ENCODE results near the gene TMEM258. TPM values are rescaled to one million over a fixed set of nuclear protein-coding genes. Genes with fewer than 3 reads are reported as not detected.

TMEM258 gene
- total RNA-seq, 5 donors from 2014 or later (not counting 1 experiment from before 2014, with no cell fraction given) = 68.1 to 96.0 (median 87.8) TPM

GRCh38 chr11:61771195-61771894 lies 21.1 kb downstream of the TMEM258 start:
- WGBS (ENCODE audit: insufficient coverage) = 91% methylated on average over 11 of the region's 15 CpGs
- Histone ChIP-seq H3K27me3 (replicated peaks in 1 of 2; ENCODE audit: control insufficient read depth in 2 of 2, extremely low read depth in 1 of 2, insufficient read depth in 2 of 2, low read length in 1 of 2) (peaks cover 0 to 10% of the 10 kb centered on the region in 2 experiments), H3K27ac (ENCODE audit: low read length) (no peak overlapping the region), H3K4me1 (ENCODE audit: control insufficient read depth in 1 of 2, extremely low read depth in 1 of 2, insufficient read depth in 2 of 2, low read length in 2 of 2) (peaks cover 0 to 36% of the 10 kb centered on the region in 2 experiments), H3K36me3 (ENCODE audit: control insufficient read depth in 2 of 2, extremely low read depth in 1 of 2, insufficient read depth in 1 of 2, low read length in 1 of 2) (no peaks in the 10 kb centered on the region), H3K9me3 (no peaks in the 10 kb centered on the region), H3K4me3 (ENCODE audit: control insufficient read depth in 1 of 2, extremely low read depth in 1 of 2, low read length in 1 of 2) (no peak overlapping the region)
- ChIA-PET POLR2A (no interaction called here), CTCF (no interaction called here)
- Mint-ChIP-seq H3K9me3 (no peaks in the 10 kb centered on the region), H3K27me3 (no peaks in the 10 kb centered on the region), H3K36me3 (no peaks in the 10 kb centered on the region), H3K4me3 (no peak overlapping the region), H3K27ac (no peak overlapping the region), H3K4me1 (peaks cover 0 to 17% (median 5%) of the 10 kb centered on the region in 3 donors)
- no peak for ATAC-seq (replicated peaks in 1 of 4)
- DNase-seq = no peak

GRCh38 chr11:61769946-61770683 lies 22.3 kb downstream of the TMEM258 start:
- no peaks in the 10 kb centered on the region for H3K9me3 Mint-ChIP-seq
- no peak overlapping the region for H3K27ac Mint-ChIP-seq
- H3K27me3 Mint-ChIP-seq = no peaks in the 10 kb centered on the region
- DNase-seq = no peak
- ATAC-seq (replicated peaks in 1 of 4) = no peak
- peaks cover 0 to 13% (median 5%) of the 10 kb centered on the region in 3 donors for H3K4me1 Mint-ChIP-seq
- CTCF ChIA-PET = no interaction called here
- Histone ChIP-seq H3K36me3 (ENCODE audit: control insufficient read depth in 2 of 2, extremely low read depth in 1 of 2, insufficient read depth in 1 of 2, low read length in 1 of 2) (no peaks in the 10 kb centered on the region), H3K4me3 (ENCODE audit: control insufficient read depth in 1 of 2, extremely low read depth in 1 of 2, low read length in 1 of 2) (no peak overlapping the region), H3K27ac (ENCODE audit: low read length) (no peak overlapping the region), H3K4me1 (ENCODE audit: control insufficient read depth in 1 of 2, extremely low read depth in 1 of 2, insufficient read depth in 2 of 2, low read length in 2 of 2) (peaks cover 0 to 24% of the 10 kb centered on the region in 2 experiments), H3K9me3 (no peaks in the 10 kb centered on the region), H3K27me3 (replicated peaks in 1 of 2; ENCODE audit: control insufficient read depth in 2 of 2, extremely low read depth in 1 of 2, insufficient read depth in 2 of 2, low read length in 1 of 2) (peaks cover 0 to 3% of the 10 kb centered on the region in 2 experiments)
- no peak overlapping the region for H3K4me3 Mint-ChIP-seq
- 100% methylated on average over 1 of the region's 20 CpGs for WGBS (ENCODE audit: insufficient coverage)
- no peaks in the 10 kb centered on the region for H3K36me3 Mint-ChIP-seq
- POLR2A ChIA-PET = no interaction called here

GRCh38 chr11:61769169-61769920 lies 23.1 kb downstream of the TMEM258 start:
- no peaks in the 10 kb centered on the region for H3K27me3 ChIP-seq (replicated peaks in 1 of 2; ENCODE audit: control insufficient read depth in 2 of 2, extremely low read depth in 1 of 2, insufficient read depth in 2 of 2, low read length in 1 of 2)
- no peaks in the 10 kb centered on the region for H3K9me3 ChIP-seq
- Mint-ChIP-seq H3K9me3 (no peaks in the 10 kb centered on the region), H3K27ac (no peak overlapping the region), H3K4me1 (peaks cover 0 to 11% (median 5%) of the 10 kb centered on the region in 3 donors), H3K27me3 (no peaks in the 10 kb centered on the region), H3K4me3 (no peak overlapping the region), H3K36me3 (no peaks in the 10 kb centered on the region)
- no peak overlapping the region for H3K27ac ChIP-seq (ENCODE audit: low read length)
- H3K4me3 ChIP-seq (ENCODE audit: control insufficient read depth in 1 of 2, extremely low read depth in 1 of 2, low read length in 1 of 2) = no peak overlapping the region
- peaks cover 0 to 19% of the 10 kb centered on the region in 2 experiments for H3K4me1 ChIP-seq (ENCODE audit: control insufficient read depth in 1 of 2, extremely low read depth in 1 of 2, insufficient read depth in 2 of 2, low read length in 2 of 2)
- CTCF ChIA-PET = no interaction called here
- no peaks in the 10 kb centered on the region for H3K36me3 ChIP-seq (ENCODE audit: control insufficient read depth in 2 of 2, extremely low read depth in 1 of 2, insufficient read depth in 1 of 2, low read length in 1 of 2)
- no peak for ATAC-seq (replicated peaks in 1 of 4)
- no peak for DNase-seq
- WGBS (ENCODE audit: insufficient coverage) = 89% methylated on average over 20 of the region's 33 CpGs
- POLR2A ChIA-PET = no interaction called here

- H3K4me3 Mint-ChIP-seq = no peak overlapping the region
- DNase-seq (no peak), ATAC-seq (replicated peaks in 1 of 4) (no peak)
- no peak overlapping the region for H3K27ac ChIP-seq (ENCODE audit: low read length)
- peaks cover 0 to 11% (median 5%) of the 10 kb centered on the region in 3 donors for H3K4me1 Mint-ChIP-seq
- WGBS (ENCODE audit: insufficient coverage) = 59% methylated on average over 5 of the region's 11 CpGs
- no peaks in the 10 kb centered on the region for H3K27me3 Mint-ChIP-seq
- ChIA-PET CTCF (no interaction called here), POLR2A (no interaction called here)
- H3K36me3 Mint-ChIP-seq = no peaks in the 10 kb centered on the region
- no peaks in the 10 kb centered on the region for H3K27me3 ChIP-seq (replicated peaks in 1 of 2; ENCODE audit: control insufficient read depth in 2 of 2, extremely low read depth in 1 of 2, insufficient read depth in 2 of 2, low read length in 1 of 2)
- no peaks in the 10 kb centered on the region for H3K9me3 ChIP-seq
- H3K4me3 ChIP-seq (ENCODE audit: control insufficient read depth in 1 of 2, extremely low read depth in 1 of 2, low read length in 1 of 2) = no peak overlapping the region
- H3K4me1 ChIP-seq (ENCODE audit: control insufficient read depth in 1 of 2, extremely low read depth in 1 of 2, insufficient read depth in 2 of 2, low read length in 2 of 2) = peaks cover 0 to 19% of the 10 kb centered on the region in 2 experiments
- no peak overlapping the region for H3K27ac Mint-ChIP-seq
- no peaks in the 10 kb centered on the region for H3K9me3 Mint-ChIP-seq
- H3K36me3 ChIP-seq (ENCODE audit: control insufficient read depth in 2 of 2, extremely low read depth in 1 of 2, insufficient read depth in 1 of 2, low read length in 1 of 2) = no peaks in the 10 kb centered on the region
Observed at GRCh38 chr11:61768376-61769076, 23.9 kb downstream of the TMEM258 start.

- Mint-ChIP-seq H3K4me1 (peaks cover 0 to 3% (median 0%) of the 10 kb centered on the region in 3 donors), H3K36me3 (no peaks in the 10 kb centered on the region), H3K27me3 (peaks cover 5 to 6% of the 10 kb centered on the region in 2 donors), H3K27ac (no peak overlapping the region), H3K9me3 (no peaks in the 10 kb centered on the region), H3K4me3 (no peak overlapping the region)
- Histone ChIP-seq H3K4me3 (ENCODE audit: control insufficient read depth in 1 of 2, extremely low read depth in 1 of 2, low read length in 1 of 2) (no peak overlapping the region), H3K27me3 (replicated peaks in 1 of 2; ENCODE audit: control insufficient read depth in 2 of 2, extremely low read depth in 1 of 2, insufficient read depth in 2 of 2, low read length in 1 of 2) (peaks cover 0 to 15% of the 10 kb centered on the region in 2 experiments), H3K9me3 (no peaks in the 10 kb centered on the region), H3K36me3 (ENCODE audit: control insufficient read depth in 2 of 2, extremely low read depth in 1 of 2, insufficient read depth in 1 of 2, low read length in 1 of 2) (no peaks in the 10 kb centered on the region), H3K4me1 (ENCODE audit: control insufficient read depth in 1 of 2, extremely low read depth in 1 of 2, insufficient read depth in 2 of 2, low read length in 2 of 2) (no peaks in the 10 kb centered on the region), H3K27ac (ENCODE audit: low read length) (no peak overlapping the region)
- POLR2A ChIA-PET = no interaction called here
- no peak for ATAC-seq (replicated peaks in 1 of 4)
- no peak for DNase-seq
- CTCF ChIA-PET = no interaction called here
- WGBS (ENCODE audit: insufficient coverage) = 67% methylated on average over 11 of the region's 13 CpGs
Observed at GRCh38 chr11:61766353-61766841, 26.0 kb downstream of the TMEM258 start.
